Neural progenitor cell (in vitro differentiated cells): ENCODE measurements around the gene UPK1A.

Experiments used
- EZH2 ChIP-seq: fragments of 200-600 bp; sonication (generic); IDR thresholded peaks from 2 replicates; pipeline ENCODE4 v1.6.1; 2017; ENCODE audit warnings: antibody characterized with exemption, mild to moderate bottlenecking, moderate library complexity
- EZH2phosphoT487 ChIP-seq: fragments of 200-600 bp; sonication (generic); IDR thresholded peaks from 2 replicates; pipeline ENCODE4 v1.6.1; 2017; ENCODE audit warnings: antibody characterized with exemption
- TF ChIP-seq, protein P1 (sequence below): fragments of 200-600 bp; sonication (generic); IDR thresholded peaks from 2 replicates; pipeline ENCODE4 v1.5.1; 2017; ENCODE audit warnings: antibody characterized with exemption, mild to moderate bottlenecking

DNA sequence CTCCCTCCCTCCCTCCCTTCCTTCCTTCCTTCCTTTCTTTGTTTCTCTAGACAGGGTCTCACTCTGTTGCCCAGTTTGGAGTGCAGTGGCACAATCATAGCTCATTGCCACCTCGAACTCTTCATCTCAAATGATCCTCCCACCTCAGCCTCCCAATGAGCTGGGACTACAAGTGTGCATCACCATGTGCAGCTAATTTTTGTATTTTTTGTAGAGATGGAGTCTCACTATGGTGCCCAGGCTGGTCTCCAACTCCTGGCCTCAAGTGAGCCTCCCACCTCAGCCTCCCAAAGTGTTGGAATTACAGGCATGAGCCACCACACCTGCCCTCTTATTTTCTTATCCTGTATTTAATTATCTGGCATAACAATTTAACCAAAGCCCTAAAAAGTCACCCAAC is 4.4 kb downstream of the UPK1A start:
- TF ChIP-seq, protein P1, sequence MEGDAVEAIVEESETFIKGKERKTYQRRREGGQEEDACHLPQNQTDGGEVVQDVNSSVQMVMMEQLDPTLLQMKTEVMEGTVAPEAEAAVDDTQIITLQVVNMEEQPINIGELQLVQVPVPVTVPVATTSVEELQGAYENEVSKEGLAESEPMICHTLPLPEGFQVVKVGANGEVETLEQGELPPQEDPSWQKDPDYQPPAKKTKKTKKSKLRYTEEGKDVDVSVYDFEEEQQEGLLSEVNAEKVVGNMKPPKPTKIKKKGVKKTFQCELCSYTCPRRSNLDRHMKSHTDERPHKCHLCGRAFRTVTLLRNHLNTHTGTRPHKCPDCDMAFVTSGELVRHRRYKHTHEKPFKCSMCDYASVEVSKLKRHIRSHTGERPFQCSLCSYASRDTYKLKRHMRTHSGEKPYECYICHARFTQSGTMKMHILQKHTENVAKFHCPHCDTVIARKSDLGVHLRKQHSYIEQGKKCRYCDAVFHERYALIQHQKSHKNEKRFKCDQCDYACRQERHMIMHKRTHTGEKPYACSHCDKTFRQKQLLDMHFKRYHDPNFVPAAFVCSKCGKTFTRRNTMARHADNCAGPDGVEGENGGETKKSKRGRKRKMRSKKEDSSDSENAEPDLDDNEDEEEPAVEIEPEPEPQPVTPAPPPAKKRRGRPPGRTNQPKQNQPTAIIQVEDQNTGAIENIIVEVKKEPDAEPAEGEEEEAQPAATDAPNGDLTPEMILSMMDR = no peak
- no peak for TF ChIP-seq EZH2phosphoT487
- TF ChIP-seq EZH2 = no peak
